ENCODE data around the gene AQP2. TPM values are rescaled to one million over a fixed set of nuclear protein-coding genes. Genes with fewer than 3 reads are reported as not detected.
A peak's percentile ranks its signal among the peaks of the same experiment; 100 is the strongest.

The AQP2 gene
- total RNA-seq: not detected in 2 replicates

- ChIA-PET CTCF (no interaction called here), POLR2A (no interaction called here)
- H3K4me3 Mint-ChIP-seq: no peak within 1 kb of the TSS
- H3K4me1 Mint-ChIP-seq: peaks cover 2% of the 10 kb centered on the region
- no peaks in the 10 kb centered on the region for H3K9me3 Mint-ChIP-seq
- peaks cover 18% of the 10 kb centered on the region for H3K27me3 Mint-ChIP-seq
- no peak within 1 kb of the TSS for H3K27ac Mint-ChIP-seq
- no peak for ATAC-seq (ENCODE audit: low read depth)
- DNase-seq: no peak
- TF ChIP-seq CTCF (IDR thresholded peaks at IDR 0.05): no peak
- intact Hi-C loops (cut with micrococcal nuclease): no loop called here
- no peaks in the 10 kb centered on the region for H3K36me3 Mint-ChIP-seq (ENCODE audit: low read depth)
Measured at GRCh38 chr12:49950273-49951251, at the start of gene AQP2. AQP2 (plus strand) TSS chr12:49950737; CDS start chr12:49950831, 94 bp downstream.

GRCh38 chr12:49901026-49901425 lies 49.5 kb upstream of the AQP2 start:
- no peak overlapping the region for H3K27ac Mint-ChIP-seq
- no peaks in the 10 kb centered on the region for H3K9me3 Mint-ChIP-seq
- ATAC-seq (ENCODE audit: low read depth) (no peak), DNase-seq (no peak)
- no peak for TF ChIP-seq CTCF (IDR thresholded peaks at IDR 0.05)
- POLR2A ChIA-PET: no interaction called here
- peaks cover 9% of the 10 kb centered on the region for H3K4me1 Mint-ChIP-seq
- H3K27me3 Mint-ChIP-seq: peaks cover 29% of the 10 kb centered on the region
- H3K36me3 Mint-ChIP-seq (ENCODE audit: low read depth): no peaks in the 10 kb centered on the region
- CTCF ChIA-PET: no interaction called here
- H3K4me3 Mint-ChIP-seq: no peak overlapping the region
- intact Hi-C loops (cut with micrococcal nuclease): no loop called here

- no peak for TF ChIP-seq CTCF (IDR thresholded peaks at IDR 0.05)
- Mint-ChIP-seq H3K4me3 (no peak overlapping the region), H3K4me1 (peaks cover 9% of the 10 kb centered on the region), H3K27me3 (peaks cover 33% of the 10 kb centered on the region), H3K27ac (no peak overlapping the region), H3K9me3 (no peaks in the 10 kb centered on the region), H3K36me3 (ENCODE audit: low read depth) (no peaks in the 10 kb centered on the region)
- CTCF ChIA-PET: no interaction called here
- intact Hi-C loops (cut with micrococcal nuclease): no loop called here
- ATAC-seq (ENCODE audit: low read depth) (no peak), DNase-seq (no peak)
- POLR2A ChIA-PET: no interaction called here
Measured at GRCh38 chr12:49901986-49902385, 48.6 kb upstream of the AQP2 start.

- Mint-ChIP-seq H3K4me3 (no peak overlapping the region), H3K27me3 (peaks cover 39% of the 10 kb centered on the region), H3K9me3 (no peaks in the 10 kb centered on the region), H3K27ac (no peak overlapping the region), H3K36me3 (ENCODE audit: low read depth) (no peaks in the 10 kb centered on the region), H3K4me1 (peaks cover 9% of the 10 kb centered on the region)
- ChIA-PET CTCF (no interaction called here), POLR2A (no interaction called here)
- TF ChIP-seq CTCF (IDR thresholded peaks at IDR 0.05): no peak
- intact Hi-C loops (cut with micrococcal nuclease): no loop called here
- no peak for ATAC-seq (ENCODE audit: low read depth)
- no peak for DNase-seq
Measured at GRCh38 chr12:49902399-49903350, 47.9 kb upstream of the AQP2 start.

GRCh38 chr12:49903351-49903699 lies 47.2 kb upstream of the AQP2 start:
- intact Hi-C loops (cut with micrococcal nuclease): no loop called here
- Mint-ChIP-seq H3K27ac (no peak overlapping the region), H3K9me3 (no peaks in the 10 kb centered on the region), H3K4me1 (peaks cover 9% of the 10 kb centered on the region), H3K4me3 (peak overlapping the region; percentile 39), H3K36me3 (ENCODE audit: low read depth) (no peaks in the 10 kb centered on the region), H3K27me3 (peaks cover 36% of the 10 kb centered on the region)
- ATAC-seq (ENCODE audit: low read depth) (no peak), DNase-seq (no peak)
- TF ChIP-seq CTCF (IDR thresholded peaks at IDR 0.05): no peak
- ChIA-PET CTCF (no interaction called here), POLR2A (no interaction called here)

Measured in activated B cell treated with CpG ODN at 0.5 μM for 24 hours (primary cell).